Measurements from ENCODE around the gene CARD19.
A peak's percentile ranks its signal among the peaks of the same experiment; 100 is the strongest.

The CARD19 gene

GRCh38 chr9:93118863-93119702, 23.1 kb downstream of the CARD19 start:
- Histone ChIP-seq H4K20me1 (peaks cover 0 to 8% (median 0%) of the 10 kb centered on the region in 11 experiments; a peak in 4 of 22 replicates), H3K4me2 (peak overlapping the region; percentile 60 to 99 (median 82)), H3K27ac (peak overlapping the region; percentile 61 to 88 (median 81)), H3K4me3 (peak overlapping the region in 2 of 10 experiments; percentile 6 to 14; a peak in 2 of 20 replicates), H3K9me3 (replicated peaks in 1 of 11) (no peaks in the 10 kb centered on the region), H3K9ac (peak overlapping the region; percentile 20 to 74 (median 64); a peak in 19 of 22 replicates), H3K4me1 (peaks cover 48 to 93% (median 58%) of the 10 kb centered on the region in 10 experiments), H3K27me3 (no peaks in the 10 kb centered on the region), H3K36me3 (peaks cover 28 to 45% (median 33%) of the 10 kb centered on the region in 11 experiments)
- no peak for TF ChIP-seq Cebpa-rat (IDR thresholded peaks at IDR 0.05)

DNA sequence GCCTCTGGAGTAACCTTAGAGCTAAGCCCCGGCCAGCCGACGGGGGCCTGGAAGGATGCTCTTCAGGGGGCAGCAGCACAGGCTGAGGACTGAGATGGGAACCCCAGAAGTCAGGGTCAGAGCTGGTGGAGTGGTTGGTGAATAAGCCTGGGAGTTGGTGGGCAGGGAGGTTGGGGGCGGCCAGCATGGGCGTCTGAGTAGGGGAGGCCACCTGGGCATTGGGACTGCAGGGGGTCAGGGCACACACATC, 23.6 kb downstream of the CARD19 start:
- Histone ChIP-seq H3K9ac (peak overlapping the region; percentile 20 to 74 (median 64); a peak in 19 of 22 replicates), H3K36me3 (peaks cover 31 to 45% (median 38%) of the 10 kb centered on the region in 11 experiments), H3K27me3 (no peaks in the 10 kb centered on the region), H3K4me1 (peaks cover 43 to 93% (median 53%) of the 10 kb centered on the region in 10 experiments), H4K20me1 (peaks cover 0 to 13% (median 0%) of the 10 kb centered on the region in 11 experiments; a peak in 6 of 22 replicates), H3K4me2 (peak overlapping the region; percentile 60 to 99 (median 82)), H3K4me3 (peak overlapping the region in 2 of 10 experiments; percentile 6 to 14; a peak in 2 of 20 replicates), H3K27ac (peak overlapping the region; percentile 61 to 88 (median 81)), H3K9me3 (replicated peaks in 1 of 11) (no peaks in the 10 kb centered on the region)
- no peak for TF ChIP-seq Cebpa-rat (IDR thresholded peaks at IDR 0.05)

- TF ChIP-seq Cebpa-rat (IDR thresholded peaks at IDR 0.05) = peak in 7 of 11 experiments; percentile 15 to 77 (median 33); a peak in 6 of 22 replicates
- Histone ChIP-seq H3K4me3 (peak overlapping the region in 2 of 10 experiments; percentile 6 to 14; a peak in 1 of 20 replicates), H3K9ac (peak overlapping the region; percentile 41 to 74 (median 66); a peak in 21 of 22 replicates), H4K20me1 (peaks cover 0 to 19% (median 3%) of the 10 kb centered on the region in 11 experiments; a peak in 6 of 22 replicates), H3K9me3 (replicated peaks in 1 of 11) (no peaks in the 10 kb centered on the region), H3K4me1 (peaks cover 38 to 93% (median 48%) of the 10 kb centered on the region in 10 experiments), H3K36me3 (peaks cover 36 to 49% (median 43%) of the 10 kb centered on the region in 11 experiments), H3K4me2 (peak overlapping the region; percentile 60 to 99 (median 82)), H3K27me3 (no peaks in the 10 kb centered on the region), H3K27ac (peak overlapping the region; percentile 69 to 88 (median 81))
Observed at GRCh38 chr9:93119953-93120845, 24.2 kb downstream of the CARD19 start.

DNA sequence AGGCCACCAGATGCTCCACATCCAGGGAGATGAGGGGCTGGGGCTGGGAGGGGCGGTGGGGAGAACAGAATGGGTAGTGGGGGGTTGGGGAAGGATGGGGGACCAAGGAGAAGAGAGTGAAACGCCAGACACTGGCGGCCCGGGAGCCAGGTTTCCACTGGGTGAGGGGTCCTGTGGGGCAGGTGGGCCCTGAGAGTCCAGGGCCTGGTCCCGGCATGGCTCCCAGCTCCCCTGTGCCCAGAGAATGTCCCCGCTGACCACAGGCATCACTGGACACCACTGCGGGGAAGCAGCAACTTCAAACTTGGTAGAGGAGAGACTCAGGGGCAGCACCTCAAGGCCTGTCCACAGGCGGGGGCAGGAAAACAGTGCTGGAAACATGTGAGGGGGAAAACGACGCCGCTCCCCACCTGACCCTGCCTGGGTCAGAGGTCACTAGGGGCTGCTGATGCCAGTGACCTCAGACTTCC, 24.9 kb downstream of the CARD19 start:
- H3K27ac ChIP-seq = peak overlapping the region; percentile 35 to 88 (median 81); a peak in 21 of 22 replicates
- no peaks in the 10 kb centered on the region for H3K9me3 ChIP-seq (replicated peaks in 1 of 11)
- H4K20me1 ChIP-seq = peaks cover 0 to 26% (median 7%) of the 10 kb centered on the region in 11 experiments; a peak in 6 of 22 replicates
- H3K9ac ChIP-seq = peak overlapping the region; percentile 37 to 74 (median 66); a peak in 20 of 22 replicates
- H3K4me2 ChIP-seq = peak overlapping the region; percentile 60 to 99 (median 82)
- H3K4me1 ChIP-seq = peaks cover 42 to 99% (median 54%) of the 10 kb centered on the region in 10 experiments
- peak overlapping the region in 1 of 10 experiments; percentile 19; a peak in 2 of 20 replicates for H3K4me3 ChIP-seq
- no peaks in the 10 kb centered on the region for H3K27me3 ChIP-seq
- peaks cover 43 to 56% (median 50%) of the 10 kb centered on the region in 11 experiments for H3K36me3 ChIP-seq
- no peak for TF ChIP-seq Cebpa-rat (IDR thresholded peaks at IDR 0.05)

- peaks cover 44 to 100% (median 54%) of the 10 kb centered on the region in 10 experiments for H3K4me1 ChIP-seq
- H3K9me3 ChIP-seq (replicated peaks in 1 of 11) = no peaks in the 10 kb centered on the region
- peaks cover 0 to 33% (median 12%) of the 10 kb centered on the region in 11 experiments; a peak in 7 of 22 replicates for H4K20me1 ChIP-seq
- H3K27me3 ChIP-seq = no peaks in the 10 kb centered on the region
- H3K4me3 ChIP-seq = peak overlapping the region in 1 of 10 experiments; percentile 19; a peak in 2 of 20 replicates
- peak overlapping the region; percentile 35 to 88 (median 81); a peak in 21 of 22 replicates for H3K27ac ChIP-seq
- H3K4me2 ChIP-seq = peak overlapping the region; percentile 60 to 99 (median 82); a peak in 18 of 22 replicates
- no peak for TF ChIP-seq Cebpa-rat (IDR thresholded peaks at IDR 0.05)
- H3K36me3 ChIP-seq = peaks cover 46 to 62% (median 56%) of the 10 kb centered on the region in 11 experiments
- H3K9ac ChIP-seq = peak overlapping the region in 10 of 11 experiments; percentile 33 to 74 (median 68); a peak in 16 of 22 replicates
Observed at GRCh38 chr9:93121316-93122241, 25.6 kb downstream of the CARD19 start.

GRCh38 chr9:93122721-93123221, 26.8 kb downstream of the CARD19 start:
- Histone ChIP-seq H3K9ac (peak overlapping the region in 4 of 11 experiments; percentile 41 to 73 (median 68); a peak in 4 of 22 replicates), H3K4me3 (no peak overlapping the region), H4K20me1 (peaks cover 0 to 45% (median 24%) of the 10 kb centered on the region in 11 experiments; a peak in 10 of 22 replicates), H3K27me3 (no peaks in the 10 kb centered on the region), H3K36me3 (peaks cover 46 to 63% (median 56%) of the 10 kb centered on the region in 11 experiments), H3K9me3 (replicated peaks in 1 of 11) (no peaks in the 10 kb centered on the region), H3K4me1 (peaks cover 54 to 100% (median 62%) of the 10 kb centered on the region in 10 experiments), H3K4me2 (peak overlapping the region in 3 of 11 experiments; percentile 95 to 99 (median 97); a peak in 6 of 22 replicates), H3K27ac (peak overlapping the region in 7 of 11 experiments; percentile 25 to 88 (median 79); a peak in 11 of 22 replicates)
- no peak for TF ChIP-seq Cebpa-rat (IDR thresholded peaks at IDR 0.05)
